ENCODE results near the gene STARD3. TPM values are rescaled to one million over a fixed set of nuclear protein-coding genes. Genes with fewer than 3 reads are reported as not detected.

STARD3 gene
- total and polyA plus RNA-seq, 9 of the 15 experiments (the other 6 are each of a cell fraction or from before 2014, with no cell fraction given): 0.63 to 87.0 (median 46.0) TPM

DNA sequence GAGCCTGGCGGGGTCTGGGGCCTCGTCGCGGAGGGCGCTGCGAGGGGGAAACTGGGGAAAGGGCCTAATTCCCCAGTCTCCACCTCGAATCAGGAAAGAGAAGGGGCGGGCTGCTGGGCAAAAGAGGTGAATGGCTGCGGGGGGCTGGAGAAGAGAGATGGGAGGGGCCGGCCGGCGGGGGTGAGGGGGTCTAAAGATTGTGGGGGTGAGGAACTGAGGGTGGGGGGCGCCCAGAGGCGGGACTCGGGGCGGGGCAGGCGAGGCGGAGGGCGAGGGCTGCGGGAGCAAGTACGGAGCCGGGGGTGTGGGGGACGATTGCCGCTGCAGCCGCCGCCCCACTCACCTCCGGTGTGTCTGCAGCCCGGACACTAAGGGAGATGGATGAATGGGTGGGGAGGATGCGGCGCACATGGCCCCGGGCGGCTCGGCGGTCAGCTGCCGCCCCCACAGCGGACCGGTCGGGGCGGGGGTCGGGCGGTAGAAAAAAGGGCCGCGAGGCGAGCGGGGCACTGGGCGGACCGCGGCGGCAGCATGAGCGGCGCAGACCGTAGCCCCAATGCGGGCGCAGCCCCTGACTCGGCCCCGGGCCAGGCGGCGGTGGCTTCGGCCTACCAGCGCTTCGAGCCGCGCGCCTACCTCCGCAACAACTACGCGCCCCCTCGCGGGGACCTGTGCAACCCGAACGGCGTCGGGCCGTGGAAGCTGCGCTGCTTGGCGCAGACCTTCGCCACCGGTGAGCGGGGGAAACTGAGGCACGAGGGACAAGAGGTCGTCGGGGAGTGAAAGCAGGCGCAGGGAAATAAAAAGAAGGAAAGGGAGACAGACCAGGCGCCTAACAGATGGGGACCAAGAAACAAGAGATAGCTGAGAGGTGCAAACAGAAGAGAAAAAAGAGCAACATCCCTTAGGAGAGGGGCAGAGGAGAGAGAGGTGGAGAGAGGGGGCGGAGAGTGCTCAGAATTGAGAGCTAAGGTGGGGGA, 31.3 kb downstream of the STARD3 start, which contains the start of gene PNMT (continued):
- TF ChIP-seq, protein P1, sequence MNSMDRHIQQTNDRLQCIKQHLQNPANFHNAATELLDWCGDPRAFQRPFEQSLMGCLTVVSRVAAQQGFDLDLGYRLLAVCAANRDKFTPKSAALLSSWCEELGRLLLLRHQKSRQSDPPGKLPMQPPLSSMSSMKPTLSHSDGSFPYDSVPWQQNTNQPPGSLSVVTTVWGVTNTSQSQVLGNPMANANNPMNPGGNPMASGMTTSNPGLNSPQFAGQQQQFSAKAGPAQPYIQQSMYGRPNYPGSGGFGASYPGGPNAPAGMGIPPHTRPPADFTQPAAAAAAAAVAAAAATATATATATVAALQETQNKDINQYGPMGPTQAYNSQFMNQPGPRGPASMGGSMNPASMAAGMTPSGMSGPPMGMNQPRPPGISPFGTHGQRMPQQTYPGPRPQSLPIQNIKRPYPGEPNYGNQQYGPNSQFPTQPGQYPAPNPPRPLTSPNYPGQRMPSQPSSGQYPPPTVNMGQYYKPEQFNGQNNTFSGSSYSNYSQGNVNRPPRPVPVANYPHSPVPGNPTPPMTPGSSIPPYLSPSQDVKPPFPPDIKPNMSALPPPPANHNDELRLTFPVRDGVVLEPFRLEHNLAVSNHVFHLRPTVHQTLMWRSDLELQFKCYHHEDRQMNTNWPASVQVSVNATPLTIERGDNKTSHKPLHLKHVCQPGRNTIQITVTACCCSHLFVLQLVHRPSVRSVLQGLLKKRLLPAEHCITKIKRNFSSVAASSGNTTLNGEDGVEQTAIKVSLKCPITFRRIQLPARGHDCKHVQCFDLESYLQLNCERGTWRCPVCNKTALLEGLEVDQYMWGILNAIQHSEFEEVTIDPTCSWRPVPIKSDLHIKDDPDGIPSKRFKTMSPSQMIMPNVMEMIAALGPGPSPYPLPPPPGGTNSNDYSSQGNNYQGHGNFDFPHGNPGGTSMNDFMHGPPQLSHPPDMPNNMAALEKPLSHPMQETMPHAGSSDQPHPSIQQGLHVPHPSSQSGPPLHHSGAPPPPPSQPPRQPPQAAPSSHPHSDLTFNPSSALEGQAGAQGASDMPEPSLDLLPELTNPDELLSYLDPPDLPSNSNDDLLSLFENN (IDR thresholded peaks at IDR 0.05; ENCODE audit: low read depth in 2 of 2, low read length in 2 of 2): no peak
- no peak for TF ChIP-seq STAT5A (IDR thresholded peaks at IDR 0.05; ENCODE audit: borderline replicate concordance, low read length)
- TF ChIP-seq, protein P2, sequence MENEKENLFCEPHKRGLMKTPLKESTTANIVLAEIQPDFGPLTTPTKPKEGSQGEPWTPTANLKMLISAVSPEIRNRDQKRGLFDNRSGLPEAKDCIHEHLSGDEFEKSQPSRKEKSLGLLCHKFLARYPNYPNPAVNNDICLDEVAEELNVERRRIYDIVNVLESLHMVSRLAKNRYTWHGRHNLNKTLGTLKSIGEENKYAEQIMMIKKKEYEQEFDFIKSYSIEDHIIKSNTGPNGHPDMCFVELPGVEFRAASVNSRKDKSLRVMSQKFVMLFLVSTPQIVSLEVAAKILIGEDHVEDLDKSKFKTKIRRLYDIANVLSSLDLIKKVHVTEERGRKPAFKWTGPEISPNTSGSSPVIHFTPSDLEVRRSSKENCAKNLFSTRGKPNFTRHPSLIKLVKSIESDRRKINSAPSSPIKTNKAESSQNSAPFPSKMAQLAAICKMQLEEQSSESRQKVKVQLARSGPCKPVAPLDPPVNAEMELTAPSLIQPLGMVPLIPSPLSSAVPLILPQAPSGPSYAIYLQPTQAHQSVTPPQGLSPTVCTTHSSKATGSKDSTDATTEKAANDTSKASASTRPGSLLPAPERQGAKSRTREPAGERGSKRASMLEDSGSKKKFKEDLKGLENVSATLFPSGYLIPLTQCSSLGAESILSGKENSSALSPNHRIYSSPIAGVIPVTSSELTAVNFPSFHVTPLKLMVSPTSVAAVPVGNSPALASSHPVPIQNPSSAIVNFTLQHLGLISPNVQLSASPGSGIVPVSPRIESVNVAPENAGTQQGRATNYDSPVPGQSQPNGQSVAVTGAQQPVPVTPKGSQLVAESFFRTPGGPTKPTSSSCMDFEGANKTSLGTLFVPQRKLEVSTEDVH (IDR thresholded peaks at IDR 0.05; ENCODE audit: low read depth, partially characterized antibody): no peak
- TF ChIP-seq CTBP1 (IDR thresholded peaks at IDR 0.05; ENCODE audit: borderline replicate concordance): peak; percentile 96
- TF ChIP-seq, protein P3, sequence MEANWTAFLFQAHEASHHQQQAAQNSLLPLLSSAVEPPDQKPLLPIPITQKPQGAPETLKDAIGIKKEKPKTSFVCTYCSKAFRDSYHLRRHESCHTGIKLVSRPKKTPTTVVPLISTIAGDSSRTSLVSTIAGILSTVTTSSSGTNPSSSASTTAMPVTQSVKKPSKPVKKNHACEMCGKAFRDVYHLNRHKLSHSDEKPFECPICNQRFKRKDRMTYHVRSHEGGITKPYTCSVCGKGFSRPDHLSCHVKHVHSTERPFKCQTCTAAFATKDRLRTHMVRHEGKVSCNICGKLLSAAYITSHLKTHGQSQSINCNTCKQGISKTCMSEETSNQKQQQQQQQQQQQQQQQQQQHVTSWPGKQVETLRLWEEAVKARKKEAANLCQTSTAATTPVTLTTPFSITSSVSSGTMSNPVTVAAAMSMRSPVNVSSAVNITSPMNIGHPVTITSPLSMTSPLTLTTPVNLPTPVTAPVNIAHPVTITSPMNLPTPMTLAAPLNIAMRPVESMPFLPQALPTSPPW (CRISPR knock-in tag; IDR thresholded peaks at IDR 0.05): no peak
- no peak for TF ChIP-seq FOS (IDR thresholded peaks at IDR 0.05; ENCODE audit: extremely low read depth, insufficient read length)
- TF ChIP-seq RBM14 (IDR thresholded peaks at IDR 0.05; ENCODE audit: borderline replicate concordance, insufficient read depth, low read depth, low read length): no peak
- no peak for TF ChIP-seq RFX1 (IDR thresholded peaks at IDR 0.05)
- 0 out of 2 replicates have a peak, but pooled peaks have one; percentile 22 for TF ChIP-seq ZC3H8 (IDR thresholded peaks at IDR 0.05)
- TF ChIP-seq ADNP (tag; IDR thresholded peaks at IDR 0.05): no peak
- TF ChIP-seq, protein P4, sequence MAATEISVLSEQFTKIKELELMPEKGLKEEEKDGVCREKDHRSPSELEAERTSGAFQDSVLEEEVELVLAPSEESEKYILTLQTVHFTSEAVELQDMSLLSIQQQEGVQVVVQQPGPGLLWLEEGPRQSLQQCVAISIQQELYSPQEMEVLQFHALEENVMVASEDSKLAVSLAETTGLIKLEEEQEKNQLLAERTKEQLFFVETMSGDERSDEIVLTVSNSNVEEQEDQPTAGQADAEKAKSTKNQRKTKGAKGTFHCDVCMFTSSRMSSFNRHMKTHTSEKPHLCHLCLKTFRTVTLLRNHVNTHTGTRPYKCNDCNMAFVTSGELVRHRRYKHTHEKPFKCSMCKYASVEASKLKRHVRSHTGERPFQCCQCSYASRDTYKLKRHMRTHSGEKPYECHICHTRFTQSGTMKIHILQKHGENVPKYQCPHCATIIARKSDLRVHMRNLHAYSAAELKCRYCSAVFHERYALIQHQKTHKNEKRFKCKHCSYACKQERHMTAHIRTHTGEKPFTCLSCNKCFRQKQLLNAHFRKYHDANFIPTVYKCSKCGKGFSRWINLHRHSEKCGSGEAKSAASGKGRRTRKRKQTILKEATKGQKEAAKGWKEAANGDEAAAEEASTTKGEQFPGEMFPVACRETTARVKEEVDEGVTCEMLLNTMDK (IDR thresholded peaks at IDR 0.05; ENCODE audit: borderline replicate concordance, insufficient read depth, low read depth, low read length, poor library complexity, severe bottlenecking): peak; percentile 97
- TF ChIP-seq E2F3 (CRISPR knock-in tag; IDR thresholded peaks at IDR 0.05): no peak
- TF ChIP-seq CBX1 (IDR thresholded peaks at IDR 0.05; ENCODE audit: low read depth): peak; percentile 74; the same call in 1 of the 2 replicates
- TF ChIP-seq ZNF408 (CRISPR knock-in tag; IDR thresholded peaks at IDR 0.05; ENCODE audit: low read depth): no peak
- TF ChIP-seq GTF2F1 (IDR thresholded peaks at IDR 0.05; ENCODE audit: low read depth, low read length): peak; percentile 38; the same call in 1 of the 2 replicates
- peak; percentile 84; the same call in 1 of the 2 replicates for TF ChIP-seq LARP7 (IDR thresholded peaks at IDR 0.05)
- no peak for TF ChIP-seq BDP1 (IDR thresholded peaks at IDR 0.05; ENCODE audit: insufficient read depth, insufficient read length)
